K562 (cell line): ENCODE data around the gene PIBF1. TPM values are rescaled to one million over a fixed set of nuclear protein-coding genes. Genes with fewer than 3 reads are reported as not detected.

Experiments
- CHD2 ChIP-seq: IDR thresholded peaks from 2 replicates; pipeline ENCODE4 v1.6.1; 2011; ENCODE audit warnings: low read depth, low read length
- CXXC5 ChIP-seq: fragments of 250-450 bp; sonication (Bioruptor Pico); IDR thresholded peaks from 2 replicates; pipeline ENCODE4 v1.8.0; 2022; ENCODE audit warnings: inconsistent platforms, mild to moderate bottlenecking, moderate library complexity
- EGR1 ChIP-seq: fragments of 450-650 bp; conservative IDR thresholded peaks from 2 replicates; pipeline ENCODE4 v1.6.1; 2017; ENCODE audit warnings: mild to moderate bottlenecking
- FOS ChIP-seq: IDR thresholded peaks from 3 replicates; pipeline ENCODE4 v1.6.1; 2011; ENCODE audit not compliant: insufficient read length; ENCODE audit errors: extremely low read depth
- FOXK2 ChIP-seq, 2 experiments: fragments of 450-650 bp; IDR thresholded peaks in 1 of 2; conservative IDR thresholded peaks in 1 of 2; 2 replicates each; pipeline ENCODE4 v1.6.1; 2016; ENCODE audit warnings: low read depth in 2 of 2, mild to moderate bottlenecking in 1 of 2
- HNRNPLL ChIP-seq: fragments of 200-400 bp; formaldehyde crosslinking; IDR thresholded peaks from 2 replicates; pipeline ENCODE4 v1.6.1; 2017; ENCODE audit warnings: low read length, low read depth, mild to moderate bottlenecking; ENCODE audit not compliant: poor library complexity, severe bottlenecking
- KDM5B ChIP-seq: fragments of 200-600 bp; sonication (generic); IDR thresholded peaks from 2 replicates; pipeline ENCODE4 v1.6.1; 2012; ENCODE audit warnings: low read depth, mild to moderate bottlenecking, moderate library complexity, low read length, control low read depth, inconsistent platforms; ENCODE audit not compliant: insufficient replicate concordance
- MAZ ChIP-seq, 2 experiments: fragments of 450-650 bp in 1 of 2; sonication (generic) in 1 of 2; formaldehyde crosslinking; IDR thresholded peaks in 1 of 2; conservative IDR thresholded peaks in 1 of 2; 2 replicates each; pipeline versions ENCODE4 v1.4.0 to v1.5.0; 2020; ENCODE audit warnings: mild to moderate bottlenecking in 1 of 2, missing genetic modification reagents in 1 of 2
- MBD2 ChIP-seq: sonication (generic); IDR thresholded peaks from 2 replicates; pipeline ENCODE4 v1.6.1; 2016; ENCODE audit warnings: low read depth, borderline replicate concordance
- MEF2A ChIP-seq: IDR thresholded peaks from 2 replicates; pipeline ENCODE4 v1.6.1; 2011; ENCODE audit warnings: low read depth, mild to moderate bottlenecking, low read length, moderate library complexity; ENCODE audit not compliant: control insufficient read depth
- MEIS2 ChIP-seq: fragments of 450-650 bp; IDR thresholded peaks from 2 replicates; pipeline ENCODE4 v1.6.1; 2014; ENCODE audit warnings: mild to moderate bottlenecking; ENCODE audit not compliant: partially characterized antibody
- MYC ChIP-seq, 2 experiments: fragments of 250-450 bp in 1 of 2; sonication (Bioruptor Pico) in 1 of 2; IDR thresholded peaks; 2 replicates each; pipeline versions ENCODE4 v1.5.1 to v1.6.1; 2012 to 2021; ENCODE audit warnings: low read depth in 2 of 2, borderline replicate concordance in 1 of 2, improper control_type of control experiment in 1 of 2, low read length in 1 of 2, mild to moderate bottlenecking in 1 of 2, moderate library complexity in 1 of 2
- NFIC ChIP-seq: fragments of 450-650 bp; IDR thresholded peaks from 2 replicates; pipeline ENCODE4 v1.6.1; 2017; ENCODE audit warnings: mild to moderate bottlenecking, inconsistent platforms
- RBFOX2 ChIP-seq: fragments of 200-400 bp; formaldehyde crosslinking; IDR thresholded peaks from 2 replicates; pipeline ENCODE4 v1.6.1; 2017; ENCODE audit warnings: low read depth, mild to moderate bottlenecking, low read length, moderate library complexity
- RNF2 ChIP-seq: sonication (generic); IDR thresholded peaks from 2 replicates; pipeline ENCODE4 v1.6.1; 2016
- SP1 ChIP-seq: sonication (generic); formaldehyde crosslinking; IDR thresholded peaks from 2 replicates; pipeline ENCODE4 v1.8.1; 2022; ENCODE audit warnings: mild to moderate bottlenecking, missing genetic modification reagents
- ZFX ChIP-seq: sonication (generic); formaldehyde crosslinking; IDR thresholded peaks from 2 replicates; pipeline ENCODE4 v1.8.0; 2022; ENCODE audit warnings: mild to moderate bottlenecking, missing genetic modification reagents, moderate library complexity
- ZNF140 ChIP-seq: fragments of 250-450 bp; sonication (Bioruptor Pico); IDR thresholded peaks from 2 replicates; pipeline ENCODE4 v1.8.0; 2021; ENCODE audit warnings: moderate library complexity, mild to moderate bottlenecking, inconsistent platforms
- ZNF436 ChIP-seq: fragments of 250-450, 450-650 bp; sonication (Bioruptor Pico); formaldehyde crosslinking; IDR thresholded peaks from 2 replicates; pipeline ENCODE4 v1.7.0; 2020; ENCODE audit warnings: mild to moderate bottlenecking
- ZNF561 ChIP-seq: fragments of 450-650 bp; formaldehyde crosslinking; conservative IDR thresholded peaks from 2 replicates; pipeline ENCODE4 v1.4.0; 2020; ENCODE audit warnings: mild to moderate bottlenecking, moderate library complexity
- polyA plus RNA-seq, 8 experiments: library from polyadenylated mRNA; depleted of rRNA in 4 of 8; stranded (reverse) in 5 of 8; unstranded in 3 of 8; fragments of >200 nt; fragmentation: Nextera tagmentation in 2 of 8; fragmentation: Illumina TruSeq in 1 of 8; extraction: Ambion mirVana in 2 of 8; extraction: Trizol in 1 of 8; gene quantifications; 2 replicates each; pipeline versions ENCODE4 v1.2.1 to v1.2.3, GENCODE V29; 2011 to 2014; ENCODE audit warnings: inconsistent platforms in 1 of 8, missing spikeins in 1 of 8
- total RNA-seq, 7 experiments: library from RNA; depleted of rRNA in 6 of 7; stranded (reverse); fragments of >200 nt in 6 of 7; fragmentation: Illumina TruSeq in 2 of 7; extraction: Trizol in 2 of 7; gene quantifications; 2 replicates each; pipeline versions ENCODE4 v1.2.1 to v1.2.3, GENCODE V29; 2011 to 2021; ENCODE audit warnings: low replicate concordance in 1 of 7
- TF ChIP-seq, protein P1 (sequence below): sonication (generic); formaldehyde crosslinking; IDR thresholded peaks from 2 replicates; pipeline ENCODE4 v1.8.0; 2022; ENCODE audit warnings: mild to moderate bottlenecking, missing genetic modification reagents
- TF ChIP-seq, protein P2 (sequence below): sonication (generic); formaldehyde crosslinking; IDR thresholded peaks from 2 replicates; pipeline ENCODE4 v1.9.0; 2022; ENCODE audit warnings: mild to moderate bottlenecking, missing genetic modification reagents
- TF ChIP-seq, protein P3 (sequence below): fragments of 450-650 bp; IDR thresholded peaks from 2 replicates; pipeline ENCODE4 v1.6.1; 2016

The PIBF1 gene
- total and polyA plus RNA-seq, 9 of the 15 experiments (the other 6 are each of a cell fraction or from before 2014, with no cell fraction given) = 9.1 to 28.8 (median 14.7) TPM

DNA sequence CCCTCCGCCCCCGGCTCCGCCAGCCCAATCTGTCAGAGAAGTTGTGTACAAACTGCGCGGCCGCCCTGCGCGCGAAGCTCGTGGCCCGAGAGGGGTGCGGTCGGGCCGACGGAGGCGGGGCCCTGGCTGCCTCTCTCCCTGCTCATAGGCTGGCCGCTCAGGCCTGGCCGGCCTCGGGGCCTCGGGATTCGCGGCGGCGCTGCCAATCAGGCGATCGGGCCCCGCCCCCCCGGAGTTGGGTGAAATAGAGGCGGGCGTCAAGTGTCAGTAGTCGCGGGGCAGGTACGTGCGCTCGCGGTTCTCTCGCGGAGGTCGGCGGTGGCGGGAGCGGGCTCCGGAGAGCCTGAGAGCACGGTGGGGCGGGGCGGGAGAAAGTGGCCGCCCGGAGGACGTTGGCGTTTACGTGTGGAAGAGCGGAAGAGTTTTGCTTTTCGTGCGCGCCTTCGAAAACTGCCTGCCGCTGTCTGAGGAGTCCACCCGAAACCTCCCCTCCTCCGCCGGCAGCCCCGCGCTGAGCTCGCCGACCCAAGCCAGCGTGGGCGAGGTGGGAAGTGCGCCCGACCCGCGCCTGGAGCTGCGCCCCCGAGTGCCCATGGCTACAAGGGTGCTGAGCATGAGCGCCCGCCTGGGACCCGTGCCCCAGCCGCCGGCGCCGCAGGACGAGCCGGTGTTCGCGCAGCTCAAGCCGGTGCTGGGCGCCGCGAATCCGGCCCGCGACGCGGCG is 277.0 kb downstream of the PIBF1 start, which contains the start of gene KLF5 (continued):
- TF ChIP-seq, protein P1, sequence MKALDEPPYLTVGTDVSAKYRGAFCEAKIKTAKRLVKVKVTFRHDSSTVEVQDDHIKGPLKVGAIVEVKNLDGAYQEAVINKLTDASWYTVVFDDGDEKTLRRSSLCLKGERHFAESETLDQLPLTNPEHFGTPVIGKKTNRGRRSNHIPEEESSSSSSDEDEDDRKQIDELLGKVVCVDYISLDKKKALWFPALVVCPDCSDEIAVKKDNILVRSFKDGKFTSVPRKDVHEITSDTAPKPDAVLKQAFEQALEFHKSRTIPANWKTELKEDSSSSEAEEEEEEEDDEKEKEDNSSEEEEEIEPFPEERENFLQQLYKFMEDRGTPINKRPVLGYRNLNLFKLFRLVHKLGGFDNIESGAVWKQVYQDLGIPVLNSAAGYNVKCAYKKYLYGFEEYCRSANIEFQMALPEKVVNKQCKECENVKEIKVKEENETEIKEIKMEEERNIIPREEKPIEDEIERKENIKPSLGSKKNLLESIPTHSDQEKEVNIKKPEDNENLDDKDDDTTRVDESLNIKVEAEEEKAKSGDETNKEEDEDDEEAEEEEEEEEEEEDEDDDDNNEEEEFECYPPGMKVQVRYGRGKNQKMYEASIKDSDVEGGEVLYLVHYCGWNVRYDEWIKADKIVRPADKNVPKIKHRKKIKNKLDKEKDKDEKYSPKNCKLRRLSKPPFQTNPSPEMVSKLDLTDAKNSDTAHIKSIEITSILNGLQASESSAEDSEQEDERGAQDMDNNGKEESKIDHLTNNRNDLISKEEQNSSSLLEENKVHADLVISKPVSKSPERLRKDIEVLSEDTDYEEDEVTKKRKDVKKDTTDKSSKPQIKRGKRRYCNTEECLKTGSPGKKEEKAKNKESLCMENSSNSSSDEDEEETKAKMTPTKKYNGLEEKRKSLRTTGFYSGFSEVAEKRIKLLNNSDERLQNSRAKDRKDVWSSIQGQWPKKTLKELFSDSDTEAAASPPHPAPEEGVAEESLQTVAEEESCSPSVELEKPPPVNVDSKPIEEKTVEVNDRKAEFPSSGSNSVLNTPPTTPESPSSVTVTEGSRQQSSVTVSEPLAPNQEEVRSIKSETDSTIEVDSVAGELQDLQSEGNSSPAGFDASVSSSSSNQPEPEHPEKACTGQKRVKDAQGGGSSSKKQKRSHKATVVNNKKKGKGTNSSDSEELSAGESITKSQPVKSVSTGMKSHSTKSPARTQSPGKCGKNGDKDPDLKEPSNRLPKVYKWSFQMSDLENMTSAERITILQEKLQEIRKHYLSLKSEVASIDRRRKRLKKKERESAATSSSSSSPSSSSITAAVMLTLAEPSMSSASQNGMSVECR (CRISPR knock-in tag) = 0 out of 2 replicates have a peak, but pooled peaks have one; percentile 36
- no peak for TF ChIP-seq MEF2A
- peak; percentile 79 for TF ChIP-seq MBD2
- peak; percentile 61 for TF ChIP-seq HNRNPLL
- TF ChIP-seq MEIS2 = peak; percentile 58
- TF ChIP-seq MAZ (CRISPR knock-in tag; conservative IDR thresholded peaks at IDR 0.05 in 1 of 2, IDR thresholded peaks at IDR 0.05 in 1 of 2) = peak in 1 of 2 experiments; percentile 54; a peak in 2 of 4 replicates
- peak; percentile 81 to 84; a peak in 3 of 4 replicates for TF ChIP-seq FOXK2 (conservative IDR thresholded peaks at IDR 0.05 in 1 of 2, IDR thresholded peaks at IDR 0.05 in 1 of 2; ENCODE audit: low read depth in 2 of 2)
- TF ChIP-seq, protein P2, sequence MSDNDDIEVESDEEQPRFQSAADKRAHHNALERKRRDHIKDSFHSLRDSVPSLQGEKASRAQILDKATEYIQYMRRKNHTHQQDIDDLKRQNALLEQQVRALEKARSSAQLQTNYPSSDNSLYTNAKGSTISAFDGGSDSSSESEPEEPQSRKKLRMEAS (CRISPR knock-in tag) = peak; percentile 54; the same call in 1 of the 2 replicates
- TF ChIP-seq CXXC5 (CRISPR knock-in tag) = peak; percentile 65
- peak; percentile 50; the same call in 1 of the 2 replicates for TF ChIP-seq EGR1
- no peak for TF ChIP-seq ZNF140 (CRISPR knock-in tag)
- TF ChIP-seq, protein P3, sequence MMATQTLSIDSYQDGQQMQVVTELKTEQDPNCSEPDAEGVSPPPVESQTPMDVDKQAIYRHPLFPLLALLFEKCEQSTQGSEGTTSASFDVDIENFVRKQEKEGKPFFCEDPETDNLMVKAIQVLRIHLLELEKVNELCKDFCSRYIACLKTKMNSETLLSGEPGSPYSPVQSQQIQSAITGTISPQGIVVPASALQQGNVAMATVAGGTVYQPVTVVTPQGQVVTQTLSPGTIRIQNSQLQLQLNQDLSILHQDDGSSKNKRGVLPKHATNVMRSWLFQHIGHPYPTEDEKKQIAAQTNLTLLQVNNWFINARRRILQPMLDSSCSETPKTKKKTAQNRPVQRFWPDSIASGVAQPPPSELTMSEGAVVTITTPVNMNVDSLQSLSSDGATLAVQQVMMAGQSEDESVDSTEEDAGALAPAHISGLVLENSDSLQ = peak; percentile 99
- peak; percentile 67 for TF ChIP-seq NFIC
- peak; percentile 81 for TF ChIP-seq SP1 (CRISPR knock-in tag)
- TF ChIP-seq FOS = peak; percentile 93
- 0 out of 2 replicates have a peak, but pooled peaks have one; percentile 1 for TF ChIP-seq RNF2
- TF ChIP-seq ZNF436 (CRISPR knock-in tag) = no peak
- TF ChIP-seq ZNF561 (CRISPR knock-in tag) = no peak
- TF ChIP-seq RBFOX2 = peak; percentile 65
- 0 out of 2 replicates have a peak, but pooled peaks have one; percentile 27 for TF ChIP-seq ZFX (CRISPR knock-in tag)
- TF ChIP-seq CHD2 = peak; percentile 78
- TF ChIP-seq MYC (IDR thresholded peaks at IDR 0.05; ENCODE audit: low read depth, low read length) = peak; percentile 46; the same call in 1 of the 2 replicates
- no peak for TF ChIP-seq MYC (CRISPR knock-in tag; IDR thresholded peaks at IDR 0.05; ENCODE audit: borderline replicate concordance, low read depth)
- TF ChIP-seq KDM5B = peak; percentile 59
